GM19043 (cell line): ENCODE results near the gene RSPH9.

ENCODE experiments used
- ATAC-seq: cut with Tn5 transposase; IDR thresholded peaks from one replicate; pipeline ENCODE4 v1.9.1; 2021; ENCODE audit warnings: low read depth; ENCODE audit not compliant: unreplicated experiment

The RSPH9 gene

DNA sequence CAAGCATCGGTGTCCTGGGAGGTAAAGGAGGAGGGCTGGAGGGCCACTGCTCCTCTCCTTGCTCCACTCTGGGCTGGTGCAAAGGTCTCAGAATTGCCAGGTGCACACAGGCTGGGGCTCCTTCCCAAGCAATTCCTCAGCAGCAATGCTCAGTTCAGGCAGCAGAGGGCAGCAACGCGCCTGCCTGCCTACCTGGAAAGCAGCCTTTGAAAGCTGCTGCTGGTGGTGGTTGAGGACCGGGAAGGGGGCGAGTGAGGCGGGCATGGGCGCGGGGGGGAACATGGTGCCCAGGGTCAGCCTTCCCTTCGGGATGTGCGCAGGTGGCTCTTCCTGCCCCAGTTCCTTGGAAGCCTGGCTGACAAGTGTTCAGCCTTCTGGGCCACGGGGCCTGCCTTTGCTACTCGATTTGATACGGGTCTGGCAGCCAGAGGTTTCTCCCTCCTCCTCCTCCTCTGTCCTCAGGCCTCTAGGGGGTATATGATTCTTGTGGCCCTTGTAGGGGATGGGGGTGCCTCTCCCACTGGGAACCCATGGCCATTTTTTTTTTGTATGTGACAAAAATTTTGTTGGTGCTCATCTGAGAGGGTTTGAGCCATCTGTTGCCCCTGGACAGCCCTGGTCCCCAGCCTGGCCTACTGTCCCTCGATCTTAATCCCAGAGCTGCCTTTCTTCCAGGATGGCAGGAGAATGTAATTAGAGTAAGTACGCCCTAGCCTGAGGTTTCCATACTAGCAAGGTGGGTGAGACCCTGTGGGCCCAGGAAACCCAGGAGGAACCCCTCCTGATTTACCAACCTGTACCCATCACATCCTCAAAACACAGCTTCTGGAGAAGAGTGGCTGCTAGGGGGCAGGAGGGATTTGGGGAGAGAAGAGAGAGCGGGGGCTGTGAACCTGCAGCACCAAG is 22.7 kb downstream of the RSPH9 start:
- no peak for ATAC-seq

DNA sequence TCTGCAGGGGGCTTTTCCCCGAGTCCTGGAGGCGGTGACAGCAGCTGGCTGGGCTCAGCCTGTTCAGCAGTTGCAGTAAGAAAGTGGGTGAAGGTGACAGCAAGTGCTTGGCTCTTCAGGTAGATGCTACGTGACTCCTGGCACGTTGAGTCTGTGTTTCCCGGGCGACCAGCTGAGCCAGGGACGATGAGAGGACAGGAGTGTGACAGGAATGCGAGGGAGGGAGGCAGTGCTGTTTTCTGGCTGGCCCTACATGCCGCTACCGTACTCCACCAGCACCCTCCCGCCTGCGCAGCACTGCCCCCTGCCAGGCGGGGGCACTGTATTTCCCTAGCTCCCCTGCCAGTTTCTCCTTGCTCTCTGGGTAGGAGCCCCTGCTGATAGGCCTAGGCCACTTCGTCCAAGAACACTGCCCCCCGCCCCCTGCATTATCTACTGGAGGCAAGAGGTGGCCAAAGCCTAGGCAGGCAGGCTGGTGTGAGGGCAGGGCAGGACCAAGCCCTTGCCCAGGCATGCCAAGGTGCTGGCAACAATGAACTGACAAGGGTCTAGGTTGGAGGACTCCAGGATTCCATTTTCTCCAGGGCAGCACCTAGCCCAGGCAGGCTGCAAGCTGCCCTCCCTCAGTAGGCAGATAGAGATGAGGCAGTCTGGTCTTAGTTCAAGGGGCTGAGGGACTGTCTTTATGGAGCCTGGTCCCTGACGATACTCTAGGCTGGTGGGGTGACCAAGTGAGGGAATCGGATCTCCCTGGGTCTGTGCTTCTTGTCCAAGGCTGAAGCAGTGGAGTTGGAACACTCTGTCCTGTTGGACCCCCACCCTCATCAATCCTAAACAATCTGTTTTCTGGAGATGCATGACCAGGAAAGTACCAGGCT is 23.6 kb downstream of the RSPH9 start:
- peak; percentile 45 for ATAC-seq

DNA sequence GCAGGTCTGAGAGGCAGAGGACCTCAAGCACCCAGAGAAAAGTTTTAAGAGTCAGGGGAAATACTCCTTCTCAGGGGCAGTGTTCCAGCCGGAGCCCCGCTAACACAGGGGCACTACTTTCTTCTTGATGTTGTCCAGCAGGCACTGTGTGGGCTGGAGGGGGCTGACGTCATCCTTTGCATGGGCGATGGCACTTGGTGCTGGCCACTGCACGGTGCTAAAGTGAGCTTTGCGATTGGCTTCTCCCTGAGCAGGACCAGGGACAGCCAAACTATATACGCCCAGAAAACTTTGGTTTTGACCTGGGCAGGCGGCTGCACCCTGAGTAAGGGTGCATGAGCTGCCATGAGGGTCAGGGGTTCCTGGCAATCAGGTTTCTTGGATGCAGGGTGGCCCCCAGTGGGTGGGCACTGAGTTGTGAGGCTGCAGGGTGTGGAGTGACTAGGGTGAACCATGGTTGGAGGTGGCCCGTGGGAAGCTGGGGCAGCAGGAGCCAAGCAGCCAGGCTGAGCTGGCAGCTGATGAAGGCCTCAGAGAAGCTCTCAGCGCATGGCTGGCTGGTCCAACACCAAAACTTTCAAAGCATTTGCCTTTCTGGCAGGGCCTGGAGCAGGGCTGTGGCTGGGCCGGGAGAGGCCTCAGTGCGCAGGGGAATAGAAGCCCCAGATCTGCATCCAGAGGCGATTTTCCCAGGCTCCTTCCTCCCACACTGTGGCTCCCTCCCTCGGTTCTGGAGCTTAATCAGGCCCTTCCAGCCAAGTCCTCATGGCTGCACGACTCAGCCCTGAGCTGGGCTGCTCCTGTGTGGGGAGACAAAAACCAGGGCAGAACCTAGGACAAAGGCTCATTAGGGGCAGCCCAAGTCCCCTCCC is 24.4 kb downstream of the RSPH9 start:
- ATAC-seq: no peak

DNA sequence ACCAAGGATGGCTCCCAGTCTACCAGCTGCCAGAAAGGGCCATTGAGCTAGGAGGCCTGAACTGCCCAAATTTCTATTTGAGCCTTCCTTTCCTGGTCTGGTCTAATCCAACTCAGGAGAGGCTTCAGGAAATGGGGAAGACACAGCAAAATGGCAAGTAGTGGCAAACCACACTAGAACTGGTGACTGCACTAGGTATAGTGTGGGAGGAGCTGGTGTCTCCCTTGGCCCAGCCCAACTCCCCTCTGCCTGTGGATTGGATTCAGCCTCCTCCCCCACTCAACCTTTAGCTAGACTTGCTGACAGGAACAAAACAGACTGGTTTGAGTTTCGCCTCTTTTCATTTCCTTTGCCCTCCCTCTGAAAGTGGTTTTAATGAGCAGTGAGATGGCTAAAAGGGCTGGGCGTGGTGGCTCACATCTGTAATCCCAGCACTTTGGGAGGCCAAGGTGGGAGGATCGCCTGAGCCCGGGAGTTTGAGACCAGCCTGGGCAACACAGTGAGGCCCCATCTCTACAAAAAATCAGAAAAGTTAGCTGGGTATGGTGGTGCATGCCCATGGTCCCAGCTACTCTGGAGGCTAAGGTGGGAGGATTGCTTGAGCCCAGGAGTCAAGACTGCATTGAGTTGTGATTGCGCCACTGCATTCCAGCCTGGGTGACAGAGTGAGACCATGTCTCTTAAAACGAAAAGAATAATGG is 25.2 kb downstream of the RSPH9 start:
- ATAC-seq: no peak

DNA sequence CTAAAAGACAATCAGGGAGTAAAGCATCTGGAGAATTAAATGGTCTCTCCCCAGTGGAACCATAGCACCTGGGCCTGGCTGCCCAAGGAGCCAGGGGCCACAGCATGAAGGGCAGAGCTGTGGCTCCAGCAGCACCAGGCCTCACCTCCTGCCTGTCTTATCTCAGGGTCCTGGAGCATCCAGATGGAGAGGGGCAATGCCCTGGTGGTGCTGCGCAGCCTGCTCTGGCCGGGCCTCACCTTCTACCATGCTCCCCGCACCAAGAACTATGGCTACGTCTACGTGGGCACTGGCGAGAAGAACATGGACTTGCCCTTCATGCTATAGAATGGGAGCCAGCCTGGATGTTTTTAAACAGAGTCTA is 25.8 kb downstream of the RSPH9 start:
- ATAC-seq: no peak

DNA sequence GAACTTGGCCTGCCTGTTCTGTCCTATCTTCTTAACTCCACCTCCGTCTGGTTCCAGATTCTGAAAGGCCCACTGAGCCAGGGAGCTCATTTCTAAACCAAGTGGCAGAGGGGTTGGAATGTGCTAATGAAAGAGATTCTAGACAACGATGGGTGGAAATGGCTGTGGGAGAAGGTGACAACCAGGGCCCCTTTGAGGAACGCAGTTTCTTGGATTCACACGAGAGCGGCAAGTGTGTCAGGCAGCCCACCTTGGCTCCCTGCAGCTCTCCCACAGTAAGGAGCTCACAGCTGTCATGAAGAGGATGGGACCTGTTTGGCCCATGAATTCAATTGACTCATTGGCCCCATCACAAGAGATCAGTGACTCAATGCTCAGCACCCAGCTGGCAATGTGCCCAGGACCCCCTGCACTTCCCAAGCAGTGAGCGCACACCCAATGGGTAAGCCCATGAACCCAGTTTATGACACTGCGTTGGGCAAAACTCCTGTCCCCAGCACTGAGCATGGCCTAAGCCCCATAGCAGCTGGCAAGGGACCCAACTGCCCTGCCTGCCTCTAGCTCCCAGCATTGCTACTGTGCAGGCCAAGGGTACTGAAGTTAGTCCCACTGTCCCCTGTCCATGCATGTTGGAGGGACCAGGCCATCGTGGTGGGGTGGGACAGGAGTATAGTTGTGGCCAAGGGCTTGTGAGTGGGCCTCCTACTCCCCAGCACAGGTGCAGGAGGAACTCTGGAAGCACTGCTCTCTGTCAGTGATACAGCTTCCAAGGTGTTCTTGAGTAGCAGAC is 26.4 kb downstream of the RSPH9 start:
- ATAC-seq: no peak

DNA sequence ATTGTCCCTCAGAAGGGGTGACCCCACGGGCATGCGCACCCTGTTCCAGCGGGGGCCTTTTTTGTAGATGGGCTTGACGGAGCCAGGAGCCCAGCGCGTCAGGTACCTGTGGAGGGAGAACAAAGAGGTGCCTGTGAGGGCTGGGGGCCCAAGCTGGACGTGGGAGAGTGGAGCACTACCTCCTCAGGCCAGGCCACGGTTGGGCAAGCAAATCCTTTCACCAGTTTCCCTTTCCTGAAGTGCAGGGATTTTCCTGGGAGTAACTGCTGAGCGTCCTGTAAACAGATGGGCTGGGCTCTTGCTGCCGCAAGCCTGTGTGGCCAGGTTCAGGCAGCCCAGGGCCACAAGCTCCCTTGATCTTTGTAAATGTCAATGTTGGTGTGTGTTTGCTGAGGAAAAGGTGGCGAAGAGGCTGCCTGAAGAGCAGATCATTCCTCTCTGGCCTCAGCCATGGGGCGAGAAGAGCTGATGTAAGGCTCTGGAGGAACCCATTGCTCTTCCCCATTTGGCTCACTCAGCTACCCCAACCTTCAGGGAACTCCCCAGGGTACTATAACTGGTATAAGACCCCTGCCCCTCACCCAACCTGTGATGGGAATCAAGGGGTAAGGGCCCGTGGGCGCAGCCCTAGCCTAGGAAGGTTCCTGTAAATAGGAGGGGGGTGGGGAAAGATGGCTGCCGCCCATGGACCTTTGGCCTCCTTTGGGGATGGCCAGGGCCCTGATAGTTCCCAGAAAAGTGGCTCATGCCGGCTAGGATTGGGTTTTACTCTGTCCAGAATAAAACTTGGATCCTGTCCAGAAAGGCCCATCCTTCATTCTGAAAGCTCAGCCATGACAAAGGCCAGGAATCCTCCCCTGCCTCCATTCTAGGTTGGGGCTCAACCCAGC is 27.2 kb downstream of the RSPH9 start:
- ATAC-seq: no peak

DNA sequence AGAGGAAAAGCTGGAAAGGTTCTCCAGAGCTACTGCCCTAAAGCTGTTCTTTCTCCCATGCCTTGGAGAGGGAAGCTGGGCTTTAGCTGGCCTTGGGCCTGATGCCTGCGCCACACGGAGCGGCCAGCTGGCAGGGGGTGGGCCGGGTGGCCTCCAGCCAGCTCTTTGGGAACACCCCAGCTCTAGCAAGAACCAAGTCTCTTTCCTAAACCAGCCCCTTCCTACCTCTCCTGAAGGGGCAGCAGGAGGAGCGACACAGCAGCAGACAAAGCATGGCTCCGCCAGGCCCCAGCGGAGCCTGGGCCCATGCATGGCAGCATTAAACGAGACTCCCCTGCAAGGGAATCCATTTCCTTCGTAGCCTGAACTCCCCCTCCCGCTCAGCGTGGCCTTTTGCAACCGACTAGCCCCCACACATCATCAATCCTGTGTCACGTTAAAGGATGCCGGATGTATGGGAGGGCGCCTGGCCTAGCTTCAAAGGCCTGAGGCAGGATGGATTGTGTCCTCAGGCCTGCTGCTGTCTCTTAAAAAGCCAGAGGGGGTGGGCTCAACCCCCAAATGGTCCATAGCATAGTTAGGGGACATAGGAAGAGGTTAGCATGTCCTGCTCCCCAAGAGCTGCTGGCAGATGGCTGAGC is 28.7 kb downstream of the RSPH9 start:
- no peak for ATAC-seq

DNA sequence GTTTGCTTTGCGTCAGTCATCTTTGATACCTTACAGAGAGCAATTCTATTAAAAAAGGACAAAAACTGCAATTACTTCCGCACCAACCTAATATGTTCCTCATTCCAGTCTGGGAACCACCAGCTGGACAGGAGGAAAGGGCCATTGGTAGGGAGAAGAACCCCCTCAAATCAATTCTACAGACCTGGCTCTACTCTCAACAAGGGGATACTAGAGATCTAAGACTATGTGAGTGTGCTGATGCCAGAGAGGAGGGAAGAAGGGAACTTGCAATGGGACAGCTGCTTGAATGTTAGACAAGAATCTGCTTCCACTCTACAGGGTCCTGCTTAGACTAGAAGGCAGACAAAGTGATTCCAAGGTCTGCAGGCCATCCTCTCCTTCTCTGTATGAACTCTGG is 29.5 kb downstream of the RSPH9 start:
- ATAC-seq: no peak

DNA sequence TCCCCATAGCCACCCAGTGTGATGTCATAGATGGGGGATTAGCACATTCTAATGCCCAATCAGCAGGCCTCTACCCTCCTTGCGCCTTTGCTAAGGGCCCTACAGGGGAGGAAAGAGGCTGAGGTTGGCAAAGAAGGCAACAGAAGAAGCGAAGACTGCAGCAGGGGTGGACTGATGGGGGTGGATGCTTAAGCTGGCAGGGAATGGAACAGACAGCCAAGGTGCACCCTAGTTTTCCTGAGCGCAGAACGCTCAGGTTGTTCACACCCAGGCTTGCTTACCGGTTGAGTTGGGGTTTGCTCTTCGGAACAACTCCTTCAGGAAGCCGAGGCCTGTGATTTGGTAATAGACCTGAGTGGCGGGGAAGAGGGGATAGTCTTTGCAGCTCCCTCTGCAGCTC is 30.1 kb downstream of the RSPH9 start:
- ATAC-seq: no peak

DNA sequence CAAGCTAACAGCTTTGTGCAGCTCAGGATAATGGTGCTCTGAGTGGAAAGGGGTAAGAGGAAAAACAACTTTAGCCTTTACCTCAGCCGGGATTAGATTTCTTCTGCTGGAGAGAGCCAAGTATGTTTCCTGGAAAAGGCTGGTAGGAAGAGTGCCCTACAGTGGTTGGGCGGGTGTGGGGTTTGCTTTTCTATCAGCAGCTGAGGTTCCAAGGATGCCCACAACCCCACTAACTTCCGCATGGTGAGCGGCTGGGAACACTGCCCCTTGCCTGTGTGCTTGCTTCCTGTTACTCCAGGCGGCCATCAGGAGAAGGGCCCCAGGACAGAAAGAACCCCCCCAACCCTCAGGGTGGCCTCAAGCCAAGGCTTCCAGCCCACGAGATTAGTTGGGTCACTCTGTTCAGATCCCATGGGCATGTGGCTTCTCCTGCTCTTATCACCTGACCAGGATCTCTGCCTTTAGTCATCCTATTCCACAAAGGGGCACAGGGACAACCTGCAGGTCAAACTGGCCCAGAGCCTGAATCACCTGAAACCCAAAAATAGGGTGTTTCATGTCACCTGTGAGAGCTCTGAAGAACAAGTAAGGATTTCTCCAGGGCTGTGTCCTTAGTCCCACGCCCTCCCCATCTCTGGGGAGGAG is 32.2 kb downstream of the RSPH9 start:
- no peak for ATAC-seq

DNA sequence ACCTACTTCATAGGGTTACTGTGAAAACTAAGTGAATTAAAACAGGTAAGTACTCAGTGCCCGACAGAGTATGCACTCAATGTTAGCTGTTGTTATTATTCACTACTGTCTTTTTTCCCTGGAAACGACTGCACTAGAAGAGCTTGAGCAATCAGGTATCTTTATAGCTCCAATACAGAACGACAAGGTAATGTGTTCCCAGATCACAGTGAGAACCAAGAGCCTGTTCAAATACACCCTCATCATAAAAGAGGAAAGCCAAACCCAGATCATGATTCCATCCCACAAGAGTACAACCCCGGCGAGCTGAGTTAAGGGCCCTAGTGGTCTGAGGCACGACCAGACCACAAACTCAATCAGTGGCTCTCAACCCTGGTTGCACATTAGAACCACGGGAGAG is 32.9 kb downstream of the RSPH9 start:
- ATAC-seq: no peak

DNA sequence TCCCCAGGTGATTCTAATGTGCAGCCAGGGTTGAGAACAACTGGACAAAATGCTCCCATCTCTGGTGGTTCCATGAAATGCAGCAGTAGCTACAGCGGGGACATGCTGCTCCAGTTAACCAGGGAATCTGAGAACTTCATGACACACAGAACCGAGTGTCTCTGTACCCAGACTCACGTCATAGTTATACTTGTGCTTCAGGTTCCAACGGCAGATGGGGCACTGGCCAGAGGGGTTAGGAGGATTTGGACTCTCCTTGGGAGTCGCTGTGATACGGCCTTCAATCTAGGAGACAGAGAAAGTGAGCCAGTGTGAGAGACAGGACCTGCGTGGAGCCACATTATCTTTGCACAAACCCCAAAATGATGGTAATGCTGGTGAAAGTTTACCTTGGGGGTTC is 33.5 kb downstream of the RSPH9 start:
- no peak for ATAC-seq

DNA sequence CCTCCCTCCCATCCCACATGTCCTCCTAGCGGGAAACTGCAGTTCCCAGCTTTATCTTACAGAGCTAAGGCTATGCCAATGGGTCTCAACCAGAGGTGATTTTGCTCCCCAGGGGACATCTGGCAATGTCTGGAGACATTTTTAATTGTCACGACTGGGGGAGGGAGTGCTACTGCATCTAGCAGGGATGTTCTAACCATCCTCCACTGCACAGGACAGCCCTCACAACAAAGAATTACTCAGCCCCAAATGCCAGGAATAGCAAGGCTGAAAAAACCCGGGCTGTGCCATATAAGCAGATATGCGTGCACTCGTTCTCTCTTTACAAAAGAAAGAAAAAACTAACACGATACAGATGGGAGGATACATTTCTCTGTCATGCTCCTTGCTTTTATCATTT is 34.2 kb downstream of the RSPH9 start:
- no peak for ATAC-seq

DNA sequence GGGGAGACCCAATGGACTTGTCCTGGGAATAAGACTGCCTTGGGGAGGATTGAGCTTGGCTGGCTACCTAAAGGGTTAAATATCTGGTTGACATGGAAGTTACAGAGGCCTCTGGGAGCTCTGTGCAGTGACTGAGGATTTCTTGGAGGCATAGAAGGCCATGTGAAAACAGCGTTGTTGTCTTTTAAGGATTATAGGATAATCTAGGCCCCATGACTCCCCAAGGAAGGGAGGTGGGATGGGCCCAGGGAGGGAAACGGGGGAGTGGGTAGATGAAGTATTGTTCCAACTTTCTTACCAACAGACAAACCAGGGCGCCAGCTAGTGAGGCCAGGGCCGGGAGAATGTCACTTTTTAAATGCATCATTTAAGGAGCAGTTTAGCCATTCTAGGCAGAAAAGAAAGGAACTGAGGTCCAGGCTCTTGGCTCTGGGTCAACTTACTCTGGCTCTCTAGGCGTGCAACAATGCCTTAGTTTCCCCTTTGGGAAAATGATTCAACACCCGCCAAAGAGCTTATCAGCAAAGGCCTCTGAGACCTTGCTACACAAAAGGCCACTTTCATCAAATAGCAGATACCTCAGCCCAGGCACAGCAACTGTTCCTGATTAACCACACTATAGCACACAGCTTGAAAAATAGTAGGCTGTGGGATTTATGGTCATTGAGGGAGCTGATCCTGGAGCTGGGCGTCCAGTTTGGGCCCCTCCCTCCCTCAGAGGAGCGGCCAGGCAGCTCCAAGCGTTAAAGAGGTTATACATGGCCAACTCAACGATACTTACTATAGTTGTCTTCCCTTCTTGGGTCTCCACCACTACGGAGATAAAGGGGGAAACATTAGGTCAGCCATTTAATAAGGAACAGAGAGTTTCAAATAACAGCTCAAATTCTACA is 35.7 kb downstream of the RSPH9 start:
- no peak for ATAC-seq

DNA sequence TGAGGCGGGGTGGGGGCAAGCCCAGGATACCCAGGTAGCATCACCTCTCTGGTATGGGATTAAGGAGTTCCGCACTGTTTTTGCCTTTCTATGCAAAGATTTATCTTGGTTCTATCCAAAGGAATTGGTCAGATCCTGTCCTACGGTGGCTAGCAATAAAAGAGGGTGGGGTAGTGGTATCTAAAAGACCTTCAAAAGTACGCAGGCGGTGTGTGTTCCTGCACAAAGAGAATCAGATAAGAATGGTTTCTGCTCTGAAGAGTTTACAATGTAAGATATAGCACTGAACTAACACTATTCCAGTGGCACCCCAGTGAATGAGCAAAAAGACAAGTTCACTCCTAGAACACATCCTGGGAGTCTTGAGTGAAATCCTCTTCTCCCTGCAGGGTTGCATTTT is 36.5 kb downstream of the RSPH9 start:
- ATAC-seq: no peak
